ENCODE measurements around the gene LRPAP1. TPM values are rescaled to one million over a fixed set of nuclear protein-coding genes. Genes with fewer than 3 reads are reported as not detected.
"Not testable (repeated sequence)": the region's sequence is repeated elsewhere in the genome, so short reads cannot be mapped to it uniquely, and the experiment has no call there.

The LRPAP1 gene
- total RNA-seq, 2 donors from 2014 or later: 157 to 214 TPM

- Histone ChIP-seq H3K36me3 (peaks cover 31% of the 10 kb centered on the region), H3K9ac (ENCODE audit: low read depth in 2 of 2, low read length in 2 of 2) (no peak overlapping the region), H3K4me1 (no peaks in the 10 kb centered on the region), H3K9me3 (no peaks in the 10 kb centered on the region), H3K27me3 (no peaks in the 10 kb centered on the region), H3K27ac (no peak overlapping the region), H3K4me3 (no peak overlapping the region)
- intact Hi-C loops (cut with DNase I): no loop called here
- TF ChIP-seq CTCF (IDR thresholded peaks at IDR 0.05): no peak
- DNase-seq: no peak
Observed at GRCh38 chr4:3514806-3515501, 17.3 kb downstream of the LRPAP1 start.

DNA sequence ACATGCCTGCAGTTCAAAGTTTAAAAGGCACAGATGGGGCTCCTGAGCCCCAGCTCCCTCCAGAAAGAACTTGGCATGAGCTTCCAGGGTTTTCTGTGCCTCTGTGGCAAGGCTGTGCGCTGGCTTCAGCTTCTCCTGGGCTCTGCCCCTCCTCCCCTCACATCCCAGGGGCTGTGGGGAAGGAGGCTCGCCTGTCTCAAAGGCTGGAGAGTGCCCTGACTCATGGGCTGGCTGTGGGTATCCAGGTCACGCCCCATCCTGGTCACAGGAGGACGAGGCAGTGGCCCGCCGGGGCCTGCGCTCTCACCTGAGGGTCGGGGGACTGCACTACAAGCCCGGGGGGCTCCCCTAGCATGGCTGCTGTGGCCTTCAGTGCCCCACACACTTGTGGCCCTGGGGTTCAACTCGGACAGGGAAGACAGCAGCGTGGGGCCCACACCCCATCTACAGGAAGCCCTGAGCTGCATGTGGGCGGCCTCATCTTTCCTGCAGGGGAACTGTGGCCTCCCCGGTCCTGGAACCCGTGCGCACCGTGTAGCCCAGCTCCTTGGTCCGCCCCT, 17.9 kb downstream of the LRPAP1 start:
- peaks cover 31% of the 10 kb centered on the region for H3K36me3 ChIP-seq
- no peak overlapping the region for H3K4me3 ChIP-seq
- no peak overlapping the region for H3K9ac ChIP-seq (ENCODE audit: low read depth in 2 of 2, low read length in 2 of 2)
- no peaks in the 10 kb centered on the region for H3K27me3 ChIP-seq
- no peak overlapping the region for H3K27ac ChIP-seq
- no peaks in the 10 kb centered on the region for H3K9me3 ChIP-seq
- no peak for TF ChIP-seq CTCF (IDR thresholded peaks at IDR 0.05)
- intact Hi-C loops (cut with DNase I): no loop called here
- DNase-seq: no peak
- H3K4me1 ChIP-seq: no peaks in the 10 kb centered on the region

GRCh38 chr4:3513807-3514206, 18.4 kb downstream of the LRPAP1 start:
- intact Hi-C loops (cut with DNase I): no loop called here
- no peak overlapping the region for H3K27ac ChIP-seq
- no peak overlapping the region for H3K9ac ChIP-seq (ENCODE audit: low read depth in 2 of 2, low read length in 2 of 2)
- no peaks in the 10 kb centered on the region for H3K9me3 ChIP-seq
- no peak for DNase-seq
- no peak for TF ChIP-seq CTCF (IDR thresholded peaks at IDR 0.05)
- peaks cover 31% of the 10 kb centered on the region for H3K36me3 ChIP-seq
- no peaks in the 10 kb centered on the region for H3K27me3 ChIP-seq
- no peaks in the 10 kb centered on the region for H3K4me1 ChIP-seq
- no peak overlapping the region for H3K4me3 ChIP-seq

- H3K27ac ChIP-seq: no peak overlapping the region
- no peak overlapping the region for H3K9ac ChIP-seq (ENCODE audit: low read depth in 2 of 2, low read length in 2 of 2)
- intact Hi-C loops (cut with DNase I): no loop called here
- no peaks in the 10 kb centered on the region for H3K27me3 ChIP-seq
- no peak for TF ChIP-seq CTCF (IDR thresholded peaks at IDR 0.05)
- no peaks in the 10 kb centered on the region for H3K9me3 ChIP-seq
- peaks cover 26% of the 10 kb centered on the region for H3K36me3 ChIP-seq
- H3K4me1 ChIP-seq: no peaks in the 10 kb centered on the region
- no peak for DNase-seq
- no peak overlapping the region for H3K4me3 ChIP-seq
Observed at GRCh38 chr4:3512719-3513118, 19.5 kb downstream of the LRPAP1 start.

- Histone ChIP-seq H3K27ac (no peak overlapping the region), H3K4me3 (no peak overlapping the region), H3K27me3 (no peaks in the 10 kb centered on the region), H3K9me3 (no peaks in the 10 kb centered on the region), H3K4me1 (no peaks in the 10 kb centered on the region), H3K9ac (ENCODE audit: low read depth in 2 of 2, low read length in 2 of 2) (no peak overlapping the region), H3K36me3 (peaks cover 22% of the 10 kb centered on the region)
- intact Hi-C loops (cut with DNase I): no loop called here
- DNase-seq: no peak
- TF ChIP-seq CTCF (IDR thresholded peaks at IDR 0.05): no peak
Observed at GRCh38 chr4:3512279-3512678, 19.9 kb downstream of the LRPAP1 start.

- H3K9ac ChIP-seq (ENCODE audit: low read depth in 2 of 2, low read length in 2 of 2); H3K27me3 ChIP-seq; H3K27ac ChIP-seq; DNase-seq; H3K4me1 ChIP-seq; H3K4me3 ChIP-seq; H3K9me3 ChIP-seq; intact Hi-C loops (cut with DNase I): not testable (repeated sequence)
- H3K36me3 ChIP-seq: peaks cover 17% of the 10 kb centered on the region
Observed at GRCh38 chr4:3511601-3512000, 20.6 kb downstream of the LRPAP1 start.
